ENCODE results near the gene TOX4. TPM values are rescaled to one million over a fixed set of nuclear protein-coding genes. Genes with fewer than 3 reads are reported as not detected.

The TOX4 gene
- total and polyA plus RNA-seq, 9 of the 15 experiments (the other 6 are each of a cell fraction or from before 2014, with no cell fraction given), result 9.9 to 76.5 (median 41.0) TPM

- no peak for TF ChIP-seq ARID3A (IDR thresholded peaks at IDR 0.05; ENCODE audit: borderline replicate concordance, low read depth, low read length)
- TF ChIP-seq ZBTB26 (CRISPR knock-in tag; IDR thresholded peaks at IDR 0.05), result no peak
- TF ChIP-seq STAT6 (CRISPR knock-in tag; IDR thresholded peaks at IDR 0.05), result no peak
- TF ChIP-seq RBFOX2 (IDR thresholded peaks at IDR 0.05; ENCODE audit: low read depth, low read length), result peak; percentile 86
- TF ChIP-seq NCOA1 (IDR thresholded peaks at IDR 0.05; ENCODE audit: low read depth), result no peak
- peak; percentile 91 for TF ChIP-seq NFRKB (IDR thresholded peaks at IDR 0.05; ENCODE audit: low read depth)
- TF ChIP-seq KDM1A (IDR thresholded peaks at IDR 0.05), result no peak
- TF ChIP-seq CTCF (IDR thresholded peaks at IDR 0.05 in 2 of 3, conservative IDR thresholded peaks at IDR 0.05 in 1 of 3; ENCODE audit: insufficient read depth in 2 of 3, low read depth in 1 of 3, low read length in 3 of 3), result peak; percentile 61 to 80 (median 77)
- TF ChIP-seq ETV1 (tag; conservative IDR thresholded peaks at IDR 0.05; ENCODE audit: low read depth), result peak; percentile 62
- peak; percentile 72 for TF ChIP-seq PHF8 (IDR thresholded peaks at IDR 0.05; ENCODE audit: borderline replicate concordance, low read length)
- TF ChIP-seq SREBF2 (CRISPR knock-in tag; IDR thresholded peaks at IDR 0.05), result no peak
- no peak for TF ChIP-seq ERF (CRISPR knock-in tag; IDR thresholded peaks at IDR 0.05)
- TF ChIP-seq USF2 (CRISPR knock-in tag; IDR thresholded peaks at IDR 0.05), result no peak
- no peak for TF ChIP-seq ATF2 (CRISPR knock-in tag; IDR thresholded peaks at IDR 0.05)
- TF ChIP-seq MBD2 (IDR thresholded peaks at IDR 0.05; ENCODE audit: borderline replicate concordance, low read depth), result peak; percentile 62
Observed at GRCh38 chr14:21455912-21456667, 20.9 kb upstream of the TOX4 start, which contains the start of gene CHD8 (continued).
